ENCODE results near the gene KLF12.

- TF ChIP-seq EZH2 (IDR thresholded peaks at IDR 0.05; ENCODE audit: borderline replicate concordance): no peak
- no peak for TF ChIP-seq CTCF (IDR thresholded peaks at IDR 0.05; ENCODE audit: poor library complexity)
- TF ChIP-seq EZH2phosphoT487 (IDR thresholded peaks at IDR 0.05; ENCODE audit: low read depth, severe bottlenecking, unreplicated experiment): no peak
Measured at GRCh38 chr13:74090869-74091605, 43.2 kb downstream of the KLF12 start.
